Keratinocyte (primary cell): ENCODE results near the gene WFDC8.

ENCODE experiments used
- EZH2 ChIP-seq: IDR thresholded peaks from one replicate; pipeline ENCODE4 v1.6.1; 2012; ENCODE audit warnings: inconsistent platforms, mild to moderate bottlenecking, low read length, moderate library complexity
- TF ChIP-seq, protein P1 (sequence below), 3 experiments: IDR thresholded peaks in 1 of 3; conservative IDR thresholded peaks in 1 of 3; optimal IDR thresholded peaks in 1 of 3; 2 replicates in 2 of 3; 3 replicates in 1 of 3; pipeline versions ENCODE3 to v1.5.1; 2011; ENCODE audit warnings: low read length in 3 of 3, mild to moderate bottlenecking in 3 of 3, moderate library complexity in 2 of 3, control low read depth in 1 of 3, inconsistent platforms in 1 of 3; ENCODE audit not compliant: insufficient read depth in 2 of 3; ENCODE audit errors: extremely low read depth in 1 of 3

DNA sequence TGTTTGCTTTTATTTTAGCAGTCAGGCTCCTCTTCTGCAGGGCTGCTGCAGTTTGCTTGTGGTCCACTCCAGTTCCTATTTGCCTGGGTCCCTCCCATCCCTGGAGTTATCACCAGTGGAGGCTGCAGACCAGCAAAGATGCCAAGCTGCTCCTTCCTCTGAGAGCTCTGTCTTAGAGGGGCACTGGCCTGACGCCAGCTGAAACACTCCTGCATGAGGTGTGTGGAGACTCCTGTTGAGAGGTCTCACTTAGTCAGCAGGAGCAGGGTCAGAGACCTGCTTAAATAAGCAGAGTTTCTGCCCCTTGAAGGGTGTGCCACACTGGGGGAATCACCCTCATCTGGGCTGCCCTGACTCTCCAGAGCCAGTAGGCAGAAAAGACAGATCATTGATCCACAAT, 16.2 kb upstream of the WFDC8 start:
- TF ChIP-seq, protein P1, sequence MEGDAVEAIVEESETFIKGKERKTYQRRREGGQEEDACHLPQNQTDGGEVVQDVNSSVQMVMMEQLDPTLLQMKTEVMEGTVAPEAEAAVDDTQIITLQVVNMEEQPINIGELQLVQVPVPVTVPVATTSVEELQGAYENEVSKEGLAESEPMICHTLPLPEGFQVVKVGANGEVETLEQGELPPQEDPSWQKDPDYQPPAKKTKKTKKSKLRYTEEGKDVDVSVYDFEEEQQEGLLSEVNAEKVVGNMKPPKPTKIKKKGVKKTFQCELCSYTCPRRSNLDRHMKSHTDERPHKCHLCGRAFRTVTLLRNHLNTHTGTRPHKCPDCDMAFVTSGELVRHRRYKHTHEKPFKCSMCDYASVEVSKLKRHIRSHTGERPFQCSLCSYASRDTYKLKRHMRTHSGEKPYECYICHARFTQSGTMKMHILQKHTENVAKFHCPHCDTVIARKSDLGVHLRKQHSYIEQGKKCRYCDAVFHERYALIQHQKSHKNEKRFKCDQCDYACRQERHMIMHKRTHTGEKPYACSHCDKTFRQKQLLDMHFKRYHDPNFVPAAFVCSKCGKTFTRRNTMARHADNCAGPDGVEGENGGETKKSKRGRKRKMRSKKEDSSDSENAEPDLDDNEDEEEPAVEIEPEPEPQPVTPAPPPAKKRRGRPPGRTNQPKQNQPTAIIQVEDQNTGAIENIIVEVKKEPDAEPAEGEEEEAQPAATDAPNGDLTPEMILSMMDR (optimal IDR thresholded peaks at IDR 0.05 in 1 of 3, IDR thresholded peaks at IDR 0.05 in 1 of 3, conservative IDR thresholded peaks at IDR 0.05 in 1 of 3; ENCODE audit: extremely low read depth in 1 of 3, insufficient read depth in 2 of 3, low read length in 3 of 3) = no peak
- no peak for TF ChIP-seq EZH2
